Caco-2 (cell line): ENCODE results near the gene SELENOO. TPM values are rescaled to one million over a fixed set of nuclear protein-coding genes. Genes with fewer than 3 reads are reported as not detected.

Experiments used
- BruUV-seq: library from RNA; stranded (reverse); fragments of 400-500 nt; replicated peaks from 2 replicates; lab custom pipeline; 2021; lab: Mats Ljungman, UMichigan
- CTCF ChIA-PET: fragments of 300-600 bp; sonication (Branson Sonifier 250); formaldehyde crosslinking; loops from one replicate; lab custom pipeline; 2022; ENCODE audit warnings: antibody characterized with exemption; lab: Charles Lee
- POLR2A ChIA-PET: fragments of 300-600 bp; sonication (Branson Sonifier 250); formaldehyde crosslinking; loops from one replicate; lab custom pipeline; 2022; ENCODE audit warnings: antibody characterized with exemption; lab: Charles Lee
- DNase-seq, 2 experiments: peaks; one replicate each; pipeline versions ENCODE4 v3.0.0 to v3.0.0-alpha.2; 2020 to 2022
- H3K27me3 ChIP-seq: replicated peaks from 2 replicates; pipeline ENCODE4 v1.6.0; 2011; ENCODE audit warnings: low read length; ENCODE audit not compliant: control insufficient read depth, insufficient read depth
- H3K36me3 ChIP-seq: 2 replicates; pipeline ENCODE4 v1.5.1; 2011; ENCODE audit warnings: low read length; ENCODE audit not compliant: control insufficient read depth, insufficient read depth
- H3K4me1 ChIP-seq: fragments of 250-450 bp; sonication (Bioruptor Pico); 2 replicates; pipeline ENCODE4 v1.5.1; 2020; ENCODE audit warnings: mild to moderate bottlenecking
- H3K4me3 ChIP-seq: 2 replicates; pipeline ENCODE4 v1.5.1; 2011; ENCODE audit warnings: low read depth, mild to moderate bottlenecking, control low read depth, low read length
- H3K9me3 ChIP-seq: fragments of 250-450 bp; sonication (Bioruptor Pico); 2 replicates; pipeline ENCODE4 v1.5.1; 2020; ENCODE audit warnings: mild to moderate bottlenecking, moderate library complexity
- H3K27ac Mint-ChIP-seq: one replicate; pipeline ENCODE4 v1.8.0; 2022; ENCODE audit warnings: mixed read lengths; ENCODE audit not compliant: unreplicated experiment
- H3K27me3 Mint-ChIP-seq: one replicate; pipeline ENCODE4 v1.8.0; 2022; ENCODE audit warnings: mixed read lengths; ENCODE audit not compliant: insufficient read depth, unreplicated experiment
- H3K36me3 Mint-ChIP-seq: one replicate; pipeline ENCODE4 v1.8.0; 2022; ENCODE audit warnings: mild to moderate bottlenecking, mixed read lengths; ENCODE audit not compliant: insufficient read depth, unreplicated experiment
- H3K4me1 Mint-ChIP-seq: one replicate; pipeline ENCODE4 v1.8.0; 2022; ENCODE audit warnings: low read depth, mixed read lengths; ENCODE audit not compliant: unreplicated experiment
- H3K4me3 Mint-ChIP-seq: one replicate; pipeline ENCODE4 v1.8.0; 2022; ENCODE audit warnings: mild to moderate bottlenecking, moderate library complexity, mixed read lengths; ENCODE audit not compliant: unreplicated experiment
- H3K9me3 Mint-ChIP-seq: one replicate; pipeline ENCODE4 v1.8.0; 2022; ENCODE audit warnings: mixed read lengths; ENCODE audit not compliant: unreplicated experiment
- CTCF ChIP-seq, 2 experiments: fragments of 200-600 bp in 1 of 2; IDR thresholded peaks; 1 replicate in 1 of 2; 2 replicates in 1 of 2; pipeline versions ENCODE4 v1.5.1 to v1.8.0; 2011 to 2022; ENCODE audit warnings: antibody characterized with exemption in 1 of 2, control low read depth in 1 of 2, inconsistent platforms in 1 of 2, low read depth in 1 of 2, low read length in 1 of 2, mild to moderate bottlenecking in 1 of 2, moderate library complexity in 1 of 2; ENCODE audit not compliant: insufficient read depth in 1 of 2, severe bottlenecking in 1 of 2, unreplicated experiment in 1 of 2
- intact Hi-C: fragments of 100-400 bp; cut with micrococcal nuclease; formaldehyde crosslinking; loops from one replicate; pipeline ENCODE4 v1.10.0; 2022; ENCODE audit not compliant: unreplicated experiment
- total RNA-seq: library from RNA; stranded (reverse); gene quantifications from 2 replicates; pipeline ENCODE4 v1.2.3, GENCODE V29; 2022

The SELENOO gene
- total RNA-seq, 1 experiment from 2014 or later, result 29.3 TPM

GRCh38 chr22:50189184-50189848 lies 11.5 kb upstream of the SELENOO start:
- H3K36me3 Mint-ChIP-seq, result peaks cover 6% of the 10 kb centered on the region
- Histone ChIP-seq H3K36me3 (no peaks in the 10 kb centered on the region), H3K9me3 (no peaks in the 10 kb centered on the region), H3K27me3 (no peaks in the 10 kb centered on the region), H3K4me3 (no peak overlapping the region), H3K4me1 (peaks cover 11% of the 10 kb centered on the region; the same call in 1 of the 2 replicates)
- intact Hi-C loops, result no loop called here
- ChIA-PET CTCF (no interaction called here), POLR2A (no interaction called here)
- H3K27ac Mint-ChIP-seq, result no peak overlapping the region
- no peak for TF ChIP-seq CTCF (IDR thresholded peaks at IDR 0.05; ENCODE audit: insufficient read depth in 1 of 2, low read depth in 1 of 2, low read length in 1 of 2, severe bottlenecking in 1 of 2, unreplicated experiment in 1 of 2)
- DNase-seq, result no peak
- H3K27me3 Mint-ChIP-seq, result no peaks in the 10 kb centered on the region
- no peaks in the 10 kb centered on the region for H3K9me3 Mint-ChIP-seq
- no peak overlapping the region for H3K4me3 Mint-ChIP-seq
- no peaks in the 10 kb centered on the region for H3K4me1 Mint-ChIP-seq
- BruUV-seq, result no TSS peak

GRCh38 chr22:50189849-50190181 lies 11.0 kb upstream of the SELENOO start:
- Mint-ChIP-seq H3K36me3 (peaks cover 6% of the 10 kb centered on the region), H3K4me3 (no peak overlapping the region), H3K4me1 (no peaks in the 10 kb centered on the region), H3K27me3 (no peaks in the 10 kb centered on the region), H3K27ac (no peak overlapping the region), H3K9me3 (no peaks in the 10 kb centered on the region)
- Histone ChIP-seq H3K9me3 (no peaks in the 10 kb centered on the region), H3K27me3 (no peaks in the 10 kb centered on the region), H3K4me1 (peaks cover 11% of the 10 kb centered on the region; the same call in 1 of the 2 replicates), H3K36me3 (no peaks in the 10 kb centered on the region), H3K4me3 (no peak overlapping the region)
- ChIA-PET POLR2A (no interaction called here), CTCF (no interaction called here)
- no peak for DNase-seq
- no TSS peak for BruUV-seq
- TF ChIP-seq CTCF (IDR thresholded peaks at IDR 0.05; ENCODE audit: insufficient read depth in 1 of 2, low read depth in 1 of 2, low read length in 1 of 2, severe bottlenecking in 1 of 2, unreplicated experiment in 1 of 2), result no peak
- intact Hi-C loops, result no loop called here

GRCh38 chr22:50190182-50190940 lies 10.4 kb upstream of the SELENOO start:
- Mint-ChIP-seq H3K4me3 (no peak overlapping the region), H3K27ac (no peak overlapping the region), H3K9me3 (no peaks in the 10 kb centered on the region), H3K4me1 (no peaks in the 10 kb centered on the region), H3K36me3 (peaks cover 6% of the 10 kb centered on the region), H3K27me3 (no peaks in the 10 kb centered on the region)
- Histone ChIP-seq H3K4me1 (peaks cover 8% of the 10 kb centered on the region; the same call in 1 of the 2 replicates), H3K27me3 (no peaks in the 10 kb centered on the region), H3K36me3 (no peaks in the 10 kb centered on the region), H3K9me3 (no peaks in the 10 kb centered on the region), H3K4me3 (no peak overlapping the region)
- ChIA-PET CTCF (no interaction called here), POLR2A (no interaction called here)
- TF ChIP-seq CTCF (IDR thresholded peaks at IDR 0.05; ENCODE audit: insufficient read depth in 1 of 2, low read depth in 1 of 2, low read length in 1 of 2, severe bottlenecking in 1 of 2, unreplicated experiment in 1 of 2), result no peak
- no TSS peak for BruUV-seq
- DNase-seq, result no peak
- intact Hi-C loops, result no loop called here
